ENCODE data around the gene CORIN.
A peak's percentile ranks its signal among the peaks of the same experiment; 100 is the strongest.

GRCh38 chr4:47836641-47837093 lies 1.2 kb downstream of the CORIN start:
- no peak for TF ChIP-seq ELK1 (IDR thresholded peaks at IDR 0.05; ENCODE audit: low read depth, low read length)
- no peak for TF ChIP-seq POLR2A (IDR thresholded peaks at IDR 0.05; ENCODE audit: low read length)
- no peak for TF ChIP-seq BHLHE40 (IDR thresholded peaks at IDR 0.05; ENCODE audit: low read depth, low read length)
- TF ChIP-seq CTCF (IDR thresholded peaks at IDR 0.05), result peak; percentile 43; the same call in 2 of the 3 replicates
- peak; percentile 57 to 63; a peak in 4 of 5 replicates for TF ChIP-seq RAD21 (conservative IDR thresholded peaks at IDR 0.05 in 1 of 2, IDR thresholded peaks at IDR 0.05 in 1 of 2)
- TF ChIP-seq FOSL2 (IDR thresholded peaks at IDR 0.05), result no peak
- no peak for TF ChIP-seq FOSL2 (CRISPR knock-in tag; IDR thresholded peaks at IDR 0.05)
- no peak for TF ChIP-seq HMGXB4 (CRISPR knock-in tag; IDR thresholded peaks at IDR 0.05; ENCODE audit: borderline replicate concordance)
- no peak for TF ChIP-seq ZFP36 (IDR thresholded peaks at IDR 0.05; ENCODE audit: borderline replicate concordance, partially characterized antibody)
- TF ChIP-seq CEBPB (IDR thresholded peaks at IDR 0.05), result no peak
- no peak for TF ChIP-seq MYC (IDR thresholded peaks at IDR 0.05; ENCODE audit: borderline replicate concordance, low read length)
